IMR-90 (cell line): ENCODE measurements around the gene VEGFC. TPM values are rescaled to one million over a fixed set of nuclear protein-coding genes. Genes with fewer than 3 reads are reported as not detected.

Experiments used
- ATAC-seq: fragments of 200-7000 bp; cut with Tn5 transposase; 2 replicates; pipeline ENCODE4 v1.9.1; 2020; ENCODE audit warnings: low read depth, mild to moderate bottlenecking, moderate library complexity
- BruUV-seq: library from RNA; stranded (reverse); fragments of 400-500 nt; replicated peaks from 2 replicates; lab custom pipeline; 2021; lab: Mats Ljungman, UMichigan
- CTCF ChIA-PET: fragments of 300-600 bp; formaldehyde crosslinking; extraction: SDS; loops from one replicate; lab custom pipeline; 2021; ENCODE audit warnings: antibody characterized with exemption; lab: Yijun Ruan, JAX
- POLR2A ChIA-PET: fragments of 300-600 bp; sonication (Branson Sonifier 250); formaldehyde crosslinking; loops from one replicate; lab custom pipeline; 2022; ENCODE audit warnings: antibody characterized with exemption; ENCODE audit not compliant: unreplicated experiment; lab: Charles Lee
- DNase-seq: peaks from one replicate; pipeline ENCODE4 v3.0.0; 2013
- H2AFZ ChIP-seq: replicated peaks from 2 replicates; pipeline ENCODE3; 2013; ENCODE audit warnings: low read length, mild to moderate bottlenecking; ENCODE audit not compliant: poor library complexity
- H2AK5ac ChIP-seq: 2 replicates; pipeline ENCODE4 v1.6.1; 2013; ENCODE audit warnings: low read depth, low read length, inconsistent platforms
- H2AK9ac ChIP-seq: replicated peaks from 2 replicates; pipeline ENCODE3; 2013; ENCODE audit warnings: mild to moderate bottlenecking, low read depth, low read length, moderate library complexity; ENCODE audit not compliant: poor library complexity
- H2BK120ac ChIP-seq: 2 replicates; pipeline ENCODE4 v1.6.1; 2013; ENCODE audit warnings: low read depth, low read length, inconsistent platforms
- H2BK15ac ChIP-seq: 3 replicates; pipeline ENCODE4 v1.6.1; 2013; ENCODE audit warnings: low read depth, low read length, inconsistent platforms
- H2BK20ac ChIP-seq: 2 replicates; pipeline ENCODE4 v1.6.1; 2013; ENCODE audit warnings: low read depth, mild to moderate bottlenecking, inconsistent platforms, low read length, moderate library complexity
- H2BK5ac ChIP-seq: 2 replicates; pipeline ENCODE4 v1.6.1; 2013; ENCODE audit warnings: mild to moderate bottlenecking, low read depth, low read length, inconsistent platforms; ENCODE audit not compliant: poor library complexity, severe bottlenecking
- H3K14ac ChIP-seq: replicated peaks from 2 replicates; pipeline ENCODE4 v1.6.1; 2013; ENCODE audit warnings: low read depth, low read length, inconsistent platforms
- H3K18ac ChIP-seq: 2 replicates; pipeline ENCODE4 v1.6.1; 2013; ENCODE audit warnings: low read depth, low read length, control low read depth
- H3K23ac ChIP-seq: 2 replicates; pipeline ENCODE4 v1.6.1; 2013; ENCODE audit warnings: low read depth, low read length, inconsistent platforms
- H3K27ac ChIP-seq: 2 replicates; pipeline ENCODE4 v1.5.1; 2013; ENCODE audit warnings: mild to moderate bottlenecking, control low read depth, low read length; ENCODE audit not compliant: insufficient read depth
- H3K27me3 ChIP-seq: 2 replicates; pipeline ENCODE4 v1.6.1; 2013; ENCODE audit warnings: low read length; ENCODE audit not compliant: control insufficient read depth, insufficient read depth
- H3K36me3 ChIP-seq: 2 replicates; pipeline ENCODE4 v1.6.1; 2013; ENCODE audit warnings: low read length, mixed read lengths; ENCODE audit not compliant: control insufficient read depth, insufficient read depth
- H3K4ac ChIP-seq: 2 replicates; pipeline ENCODE4 v1.6.1; 2013; ENCODE audit warnings: low read depth, low read length, inconsistent platforms
- H3K4me1 ChIP-seq: 2 replicates; pipeline ENCODE4 v1.6.1; 2013; ENCODE audit warnings: low read length, mixed read lengths; ENCODE audit not compliant: control insufficient read depth, insufficient read depth
- H3K4me2 ChIP-seq: 2 replicates; pipeline ENCODE4 v1.6.1; 2013; ENCODE audit warnings: low read depth, mild to moderate bottlenecking, control low read depth, low read length, moderate library complexity
- H3K4me3 ChIP-seq: 2 replicates; pipeline ENCODE4 v1.5.1; 2013; ENCODE audit warnings: low read depth, mild to moderate bottlenecking, control low read depth, low read length, moderate library complexity; ENCODE audit not compliant: insufficient read depth
- H3K56ac ChIP-seq: 2 replicates; pipeline ENCODE4 v1.6.1; 2013; ENCODE audit warnings: low read length, inconsistent platforms; ENCODE audit not compliant: insufficient read depth; ENCODE audit errors: extremely low read depth
- H3K79me1 ChIP-seq, 2 experiments: 2 replicates each; pipeline ENCODE4 v1.6.1; 2013; ENCODE audit warnings: low read length in 2 of 2, inconsistent platforms in 1 of 2, low read depth in 1 of 2
- H3K9ac ChIP-seq: 2 replicates; pipeline ENCODE4 v1.6.1; 2013; ENCODE audit warnings: low read depth, low read length, control low read depth
- H3K9me1 ChIP-seq: 2 replicates; pipeline ENCODE4 v1.6.1; 2013; ENCODE audit warnings: low read length, inconsistent platforms; ENCODE audit not compliant: insufficient read depth
- H3K9me3 ChIP-seq: 2 replicates; pipeline ENCODE4 v1.6.1; 2013; ENCODE audit warnings: low read length; ENCODE audit not compliant: control insufficient read depth, insufficient read depth
- H4K20me1 ChIP-seq: 2 replicates; pipeline ENCODE4 v1.6.1; 2013; ENCODE audit warnings: low read length, inconsistent platforms; ENCODE audit not compliant: insufficient read depth
- H4K5ac ChIP-seq: 2 replicates; pipeline ENCODE4 v1.6.1; 2013; ENCODE audit warnings: mild to moderate bottlenecking, low read depth, low read length, control low read depth
- H4K8ac ChIP-seq, 2 experiments: 2 replicates each; pipeline ENCODE4 v1.6.1; 2013; ENCODE audit warnings: low read depth in 2 of 2, low read length in 2 of 2, control low read depth in 1 of 2, inconsistent platforms in 1 of 2
- H4K91ac ChIP-seq: 2 replicates; pipeline ENCODE4 v1.6.1; 2013; ENCODE audit warnings: low read depth, low read length, inconsistent platforms; ENCODE audit not compliant: insufficient read depth
- BHLHE40 ChIP-seq: fragments of 150-350 bp; IDR thresholded peaks from 2 replicates; pipeline ENCODE4 v1.6.1; 2016; ENCODE audit warnings: mild to moderate bottlenecking, low read depth, low read length
- CEBPB ChIP-seq: IDR thresholded peaks from 2 replicates; pipeline ENCODE4 v1.6.1; 2012; ENCODE audit warnings: low read depth, low read length, improper control_type of control experiment
- CTCF ChIP-seq: conservative IDR thresholded peaks from 2 replicates; pipeline ENCODE4 v1.5.1; 2012; ENCODE audit warnings: mild to moderate bottlenecking, low read depth, low read length, improper control_type of control experiment
- ELK1 ChIP-seq: fragments of 150-350 bp; IDR thresholded peaks from 2 replicates; pipeline ENCODE4 v1.6.1; 2016; ENCODE audit warnings: low read depth, mild to moderate bottlenecking, low read length, moderate library complexity, borderline replicate concordance
- FOS ChIP-seq: fragments of 150-350 bp; IDR thresholded peaks from 2 replicates; pipeline ENCODE4 v1.6.1; 2016; ENCODE audit warnings: low read depth, low read length
- MAFK ChIP-seq: IDR thresholded peaks from 2 replicates; pipeline ENCODE4 v1.6.1; 2012; ENCODE audit warnings: low read depth, low read length, improper control_type of control experiment
- MAZ ChIP-seq: IDR thresholded peaks from 2 replicates; pipeline ENCODE4 v1.6.1; 2012; ENCODE audit warnings: low read depth, mild to moderate bottlenecking, low read length, improper control_type of control experiment, moderate library complexity, borderline replicate concordance
- MXI1 ChIP-seq: IDR thresholded peaks from 2 replicates; pipeline ENCODE4 v1.6.1; 2012; ENCODE audit warnings: low read depth, mild to moderate bottlenecking, low read length, moderate library complexity, borderline replicate concordance
- NFE2L2 ChIP-seq: fragments of 150-350 bp; IDR thresholded peaks from 2 replicates; pipeline ENCODE4 v1.6.1; 2016; ENCODE audit warnings: low read depth, mild to moderate bottlenecking, low read length
- POLR2A ChIP-seq: IDR thresholded peaks from 2 replicates; pipeline ENCODE4 v1.6.1; 2012; ENCODE audit warnings: mild to moderate bottlenecking, low read depth, low read length
- RAD21 ChIP-seq: IDR thresholded peaks from 2 replicates; pipeline ENCODE4 v1.6.1; 2012; ENCODE audit warnings: low read length, improper control_type of control experiment
- RFX5 ChIP-seq: IDR thresholded peaks from 2 replicates; pipeline ENCODE4 v1.8.0; 2012; ENCODE audit warnings: low read depth, mild to moderate bottlenecking, low read length, moderate library complexity
- SMC3 ChIP-seq: fragments of 150-350 bp; IDR thresholded peaks from 2 replicates; pipeline ENCODE4 v1.6.1; 2016; ENCODE audit warnings: low read depth, mild to moderate bottlenecking, antibody characterized with exemption, low read length, moderate library complexity
- USF2 ChIP-seq: fragments of 150-350 bp; IDR thresholded peaks from 2 replicates; pipeline ENCODE4 v1.6.1; 2017; ENCODE audit warnings: mild to moderate bottlenecking, antibody characterized with exemption, low read length, low read depth
- WGBS, 2 experiments: methylation state at CpG; one replicate each; pipeline versions ENCODE4 v1.1.5 to v1.1.7; 2013; ENCODE audit warnings: missing lambda C conversion rate in 2 of 2; ENCODE audit not compliant: insufficient read length in 1 of 2; ENCODE audit errors: extremely low coverage in 2 of 2; 5-methylcytosine and 5-hydroxymethylcytosine counted together
- dilution Hi-C: fragments of 300-500 bp; cut with HindIII; formaldehyde crosslinking; loops from one replicate; pipeline ENCODE4 v1.14.3; 2018; ENCODE audit warnings: low sequenced_read_pairs; ENCODE audit not compliant: unreplicated experiment
- in situ Hi-C: fragments of 300-500 bp; cut with MboI; formaldehyde crosslinking; loops from 3 replicates; pipeline ENCODE4 v1.14.3; 2019; ENCODE audit warnings: low sequenced_read_pairs, inconsistent platforms, mixed read lengths
- intact Hi-C: fragments of 100-400 bp; cut with micrococcal nuclease; formaldehyde crosslinking; loops from 2 replicates; pipeline ENCODE4 v1.10.0; 2022
- polyA plus RNA-seq, 3 experiments: library from polyadenylated mRNA; depleted of rRNA; stranded (reverse); fragments of >200 nt; gene quantifications; 2 replicates each; pipeline ENCODE4 v1.2.3, GENCODE V29; 2012; ENCODE audit warnings: low replicate concordance in 1 of 3
- total RNA-seq: library from RNA; depleted of rRNA; stranded (reverse); fragments of >200 nt; gene quantifications from 2 replicates; pipeline ENCODE4 v1.2.3, GENCODE V29; 2012

VEGFC gene
- total and polyA plus RNA-seq, 2 of the 4 experiments (the other 2 are of a cell fraction), result 22.9 to 49.7 TPM

GRCh38 chr4:176824645-176825366 is 32.1 kb upstream of the VEGFC start:
- no peak overlapping the region for H3K4me2 ChIP-seq
- H2BK120ac ChIP-seq, result peak overlapping the region; percentile 20; the same call in 1 of the 2 replicates
- 0 out of 2 replicates have a peak overlapping the region, but pooled peaks have one; percentile 56 for H3K18ac ChIP-seq
- H2AK9ac ChIP-seq, result no peak overlapping the region
- H4K20me1 ChIP-seq, result no peaks in the 10 kb centered on the region
- H3K4me3 ChIP-seq, result no peak overlapping the region
- H2BK5ac ChIP-seq, result no peak overlapping the region
- DNase-seq (no peak), ATAC-seq (no peak; the same call in 1 of the 2 replicates)
- no peaks in the 10 kb centered on the region for H3K9me3 ChIP-seq
- H3K9me1 ChIP-seq, result no peaks in the 10 kb centered on the region
- H3K27ac ChIP-seq, result no peak overlapping the region
- H2BK20ac ChIP-seq, result peak overlapping the region; percentile 16; the same call in 1 of the 2 replicates
- H4K5ac ChIP-seq, result no peak overlapping the region
- H3K4ac ChIP-seq, result peak overlapping the region; percentile 11; the same call in 1 of the 2 replicates
- no peak overlapping the region for H3K9ac ChIP-seq
- no peak overlapping the region for H3K56ac ChIP-seq
- H3K27me3 ChIP-seq, result no peaks in the 10 kb centered on the region
- peak overlapping the region; percentile 4; the same call in 1 of the 3 replicates for H2BK15ac ChIP-seq
- intact Hi-C loops (no loop called here), in situ Hi-C loops (no loop called here), dilution Hi-C loops (no loop called here)
- BruUV-seq, result no TSS peak
- peak overlapping the region; percentile 66; the same call in 1 of the 2 replicates for H3K14ac ChIP-seq
- no CpG with 5 or more reads among the region's 2 CpGs for WGBS, 2 experiments
- H3K4me1 ChIP-seq, result peaks cover 5% of the 10 kb centered on the region; the same call in 1 of the 2 replicates
- no peak overlapping the region; a peak in 1 of 4 replicates for H4K8ac ChIP-seq
- H3K79me1 ChIP-seq, result peaks cover 0 to 5% of the 10 kb centered on the region in 2 experiments; a peak in 1 of 4 replicates
- no peak overlapping the region for H2AFZ ChIP-seq
- CTCF ChIA-PET, result interaction anchor here (1.1 kb wide), 1 partner anchor 8 kb away, joined by 3 read pairs; no protein-coding TSS in a partner anchor
- H4K91ac ChIP-seq, result no peak overlapping the region
- no peak overlapping the region for H2AK5ac ChIP-seq
- no peak overlapping the region for H3K23ac ChIP-seq
- no peaks in the 10 kb centered on the region for H3K36me3 ChIP-seq
- POLR2A ChIA-PET, result no interaction called here
- no peak for TF ChIP-seq NFE2L2
- TF ChIP-seq BHLHE40, result no peak
- no peak for TF ChIP-seq ELK1
- no peak for TF ChIP-seq POLR2A
- no peak for TF ChIP-seq RAD21
- TF ChIP-seq MAFK, result no peak
- TF ChIP-seq USF2, result no peak
- TF ChIP-seq RFX5, result no peak
- TF ChIP-seq MXI1, result no peak
- TF ChIP-seq CEBPB, result no peak
- no peak for TF ChIP-seq CTCF
- TF ChIP-seq SMC3, result no peak
- TF ChIP-seq MAZ, result no peak
- TF ChIP-seq FOS, result no peak
